HS-27A (cell line): ENCODE data around the gene ANXA6.
"Not testable (repeated sequence)": the region's sequence is repeated elsewhere in the genome, so short reads cannot be mapped to it uniquely, and the experiment has no call there.

ENCODE experiments used
- DNase-seq: peaks from one replicate; pipeline ENCODE4 v3.0.0-alpha.2; 2012; ENCODE audit warnings: low read depth, missing footprints

The ANXA6 gene

DNA sequence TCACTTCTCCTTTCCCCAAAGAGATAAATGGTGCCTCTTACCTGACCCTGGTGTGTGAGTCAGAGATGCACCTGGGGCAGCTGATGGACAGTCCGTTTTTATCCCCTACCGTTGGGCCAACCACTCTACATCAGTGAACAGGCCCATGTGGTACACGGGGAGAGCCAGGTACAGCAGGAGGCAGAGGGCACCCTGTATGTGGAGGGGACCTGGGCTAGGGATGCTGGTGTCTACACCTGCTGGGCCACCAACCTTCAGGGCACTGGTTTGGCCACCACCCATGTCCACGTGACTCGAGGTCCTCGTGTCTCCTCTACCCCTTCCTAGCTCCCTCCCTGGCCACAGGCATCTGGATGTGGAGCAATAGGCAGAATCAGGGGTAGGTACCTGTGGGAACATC lies 22.7 kb upstream of the ANXA6 start:
- no peak for DNase-seq

DNA sequence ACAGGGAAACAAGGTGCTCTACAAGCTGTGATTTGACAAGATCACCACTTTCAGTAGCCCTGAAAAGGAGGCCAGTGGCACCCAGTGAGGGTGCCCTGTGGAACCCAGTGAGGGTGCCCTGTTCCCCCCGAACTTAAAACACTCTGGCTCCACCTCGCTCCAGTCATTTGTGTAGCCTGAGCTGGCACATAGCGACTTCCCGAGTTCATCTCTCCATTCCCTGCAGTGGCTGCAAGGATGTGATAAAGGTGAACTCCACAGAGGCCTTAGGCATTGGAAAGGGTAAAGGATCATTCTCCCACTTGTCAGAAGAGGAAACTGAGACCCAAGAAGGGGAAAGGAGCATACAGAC lies 21.9 kb upstream of the ANXA6 start:
- DNase-seq, result no peak

DNA sequence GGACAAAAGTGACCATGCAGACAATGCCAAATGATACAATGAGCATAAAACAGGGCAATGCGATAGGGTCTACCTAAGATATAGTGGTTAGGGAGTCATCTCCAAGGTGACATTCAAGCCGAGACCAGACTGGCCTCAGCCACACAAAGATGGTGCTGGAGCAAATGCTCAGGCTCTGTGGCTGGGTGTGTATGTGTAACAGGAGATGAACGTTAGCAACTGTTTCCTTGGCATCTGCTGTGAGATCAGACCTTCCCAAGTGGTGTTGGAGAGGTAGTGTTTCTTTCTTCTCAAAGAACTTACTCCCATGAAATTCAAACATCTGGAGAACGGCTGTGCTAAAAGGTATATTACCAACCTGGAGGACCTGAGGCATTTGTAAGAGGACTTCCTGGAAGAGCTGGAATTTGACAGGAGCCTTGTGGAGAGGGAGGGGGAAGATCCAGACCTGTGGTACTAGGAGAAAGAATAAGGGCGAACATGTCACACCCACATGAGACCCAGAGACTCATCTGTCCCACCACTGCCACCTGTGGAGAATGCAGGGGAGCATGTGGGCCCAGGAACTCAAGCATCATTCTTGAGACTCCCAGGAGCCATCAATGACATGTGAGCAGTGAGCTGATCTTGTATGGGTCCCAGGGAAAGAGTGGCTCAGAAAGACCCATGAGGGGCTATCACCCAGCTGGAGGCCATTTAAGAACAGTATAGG lies 21.4 kb upstream of the ANXA6 start:
- no peak for DNase-seq

DNA sequence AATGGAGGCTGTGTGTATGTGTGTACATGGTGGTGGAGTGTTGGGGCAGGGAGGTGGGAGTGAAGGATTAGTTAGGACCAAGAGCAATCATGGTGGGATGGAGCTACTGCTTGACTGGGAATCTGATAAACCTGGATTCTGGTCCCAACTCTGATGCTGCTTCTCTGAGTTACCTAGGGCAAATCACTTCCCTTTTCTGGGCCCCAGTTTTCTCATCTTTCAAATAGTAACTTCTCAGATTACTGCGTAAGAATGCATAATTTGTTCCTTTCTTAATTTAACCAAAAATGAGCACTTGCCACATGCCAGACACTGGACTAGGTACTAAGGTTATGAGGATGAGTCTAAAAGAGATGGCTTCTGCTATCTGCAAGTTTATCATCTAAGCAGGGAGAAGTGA lies 20.8 kb upstream of the ANXA6 start:
- no peak for DNase-seq

DNA sequence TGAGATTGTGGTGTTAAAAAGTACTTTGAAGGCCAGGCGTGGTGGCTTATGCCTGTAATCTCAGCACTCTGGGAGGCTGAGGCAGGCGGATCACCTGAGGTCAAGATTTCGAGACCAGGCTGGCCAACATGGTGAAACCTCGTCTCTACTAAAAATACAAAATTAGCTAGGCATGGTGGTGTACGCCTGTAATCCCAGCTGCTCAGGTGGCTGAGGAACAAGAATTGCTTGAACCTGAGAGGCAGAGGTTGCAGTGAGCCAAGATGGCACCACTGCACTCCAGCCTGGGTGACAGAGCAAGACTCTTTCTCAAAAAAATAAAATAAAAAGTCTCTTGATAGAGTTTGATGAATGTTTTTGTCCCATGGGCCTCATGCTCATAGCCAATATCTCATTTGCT lies 18.7 kb upstream of the ANXA6 start:
- DNase-seq, result not testable (repeated sequence)

DNA sequence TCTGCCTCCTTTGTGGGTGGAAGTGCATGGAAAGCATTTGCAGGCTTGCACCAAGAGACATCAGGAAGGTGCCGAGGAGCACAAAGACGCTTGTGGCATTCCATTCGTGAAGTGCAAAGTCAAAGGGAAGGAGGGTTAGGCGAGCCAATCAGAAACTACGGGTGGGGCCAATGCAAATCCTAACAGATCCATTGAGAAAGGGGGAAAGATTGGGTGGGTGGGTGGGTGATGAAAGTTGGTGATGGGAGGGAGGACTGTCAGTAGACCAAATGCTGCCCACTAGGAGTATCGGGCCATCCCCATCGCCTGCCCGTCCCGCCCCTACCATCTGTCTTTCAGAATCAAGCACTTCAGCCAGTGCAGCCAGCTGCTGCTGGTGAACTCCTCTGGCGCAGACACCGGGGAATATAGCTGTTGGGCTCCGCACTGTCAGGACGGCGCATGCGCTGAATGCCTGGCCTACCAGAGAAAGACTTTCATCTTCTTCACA lies 17.1 kb upstream of the ANXA6 start:
- DNase-seq, result no peak

DNA sequence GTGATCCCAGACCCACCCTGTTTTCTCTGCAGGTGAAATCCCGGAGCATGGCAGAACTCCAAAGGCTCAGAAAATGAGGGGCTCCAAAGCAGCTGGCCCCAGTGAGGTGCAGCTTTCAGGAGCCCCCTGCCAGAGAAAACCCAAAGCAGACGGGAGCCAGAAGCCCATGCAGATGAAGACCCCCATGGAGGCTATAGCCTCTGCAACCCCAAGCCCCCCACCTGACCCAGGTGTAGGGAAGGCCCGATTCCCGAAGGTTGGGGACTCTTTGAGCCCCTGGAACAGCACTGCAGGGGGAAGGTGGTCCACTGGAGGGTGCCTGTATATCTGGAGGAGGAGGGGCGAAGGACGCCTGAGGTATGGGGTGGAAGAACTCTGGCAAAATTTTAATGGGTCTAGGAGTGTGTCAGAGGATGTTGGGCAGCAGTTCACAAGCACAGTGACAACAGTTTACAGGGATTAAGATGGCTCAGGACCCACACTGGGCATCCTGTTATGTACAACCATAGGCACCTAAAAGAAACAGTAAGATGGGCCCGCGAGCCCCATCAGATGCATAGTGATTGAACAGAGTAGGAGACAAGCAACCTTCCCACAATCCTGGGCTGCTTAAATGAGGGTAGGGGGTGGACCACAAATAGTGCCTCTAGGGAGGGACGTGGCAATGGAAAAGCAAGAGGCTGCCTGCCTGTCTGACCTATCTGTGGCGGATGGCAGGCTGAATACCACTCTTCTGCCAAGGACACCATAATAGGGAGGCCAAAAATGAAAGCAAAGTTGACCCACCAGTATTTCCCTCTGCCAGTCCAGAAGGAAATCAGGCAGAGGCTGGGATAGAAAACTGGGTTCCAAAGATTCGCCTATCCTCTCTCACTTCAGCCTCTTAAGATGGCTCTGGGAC lies 16.4 kb upstream of the ANXA6 start:
- DNase-seq, result no peak

DNA sequence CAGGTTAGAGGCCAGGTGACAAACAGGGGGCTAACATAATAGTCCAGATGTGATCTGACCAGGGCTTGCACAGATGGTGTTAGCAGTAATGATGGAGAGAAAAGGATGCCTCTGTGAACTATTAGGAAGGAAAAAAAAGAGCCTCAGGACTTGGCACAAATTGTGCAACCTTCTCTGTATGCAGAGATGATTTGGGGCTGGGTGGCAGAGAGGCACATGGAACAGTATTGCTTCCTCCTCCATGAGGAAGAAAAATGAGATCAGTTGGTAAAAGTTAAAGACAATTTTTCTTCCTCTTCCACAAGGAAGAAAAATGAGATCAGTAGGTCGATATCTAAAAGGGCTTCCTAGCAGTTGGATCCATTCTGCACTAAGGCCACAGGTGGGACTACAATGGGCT lies 13.9 kb upstream of the ANXA6 start:
- no peak for DNase-seq

DNA sequence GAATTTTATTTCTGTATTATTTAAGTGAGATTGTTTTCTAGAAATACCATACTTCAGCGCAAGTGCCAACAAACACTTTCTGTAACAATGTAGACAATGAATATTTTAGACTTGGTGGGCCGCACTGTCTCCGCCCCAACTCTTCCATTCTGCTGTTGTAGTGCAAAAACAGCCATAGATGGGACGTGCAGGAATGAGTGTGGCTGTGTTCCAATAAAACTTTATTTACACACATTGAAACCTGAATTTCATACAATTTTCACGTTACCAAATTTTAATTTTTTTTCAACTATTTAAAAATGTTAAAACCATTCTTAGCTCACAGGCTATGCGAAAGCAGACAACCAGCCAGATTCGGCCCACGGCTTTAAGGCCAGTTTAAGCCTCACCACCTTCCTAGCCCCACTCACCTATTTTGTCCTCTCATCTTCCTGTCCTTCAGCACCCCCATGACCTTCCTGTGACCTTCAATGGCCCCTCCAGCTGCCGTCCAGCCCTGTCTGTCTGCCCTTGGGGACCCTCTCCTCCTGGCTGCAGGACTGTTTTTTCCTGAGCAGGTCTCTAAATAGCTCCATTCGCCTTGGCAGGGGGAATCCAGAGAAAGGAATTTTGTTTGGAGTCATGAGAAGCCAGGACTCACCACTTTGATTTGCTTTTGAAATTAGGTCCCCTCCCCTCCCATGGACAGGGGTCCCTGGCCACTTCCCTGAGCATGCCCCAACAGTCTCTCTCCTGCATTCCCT lies 11.2 kb upstream of the ANXA6 start:
- DNase-seq, result no peak

DNA sequence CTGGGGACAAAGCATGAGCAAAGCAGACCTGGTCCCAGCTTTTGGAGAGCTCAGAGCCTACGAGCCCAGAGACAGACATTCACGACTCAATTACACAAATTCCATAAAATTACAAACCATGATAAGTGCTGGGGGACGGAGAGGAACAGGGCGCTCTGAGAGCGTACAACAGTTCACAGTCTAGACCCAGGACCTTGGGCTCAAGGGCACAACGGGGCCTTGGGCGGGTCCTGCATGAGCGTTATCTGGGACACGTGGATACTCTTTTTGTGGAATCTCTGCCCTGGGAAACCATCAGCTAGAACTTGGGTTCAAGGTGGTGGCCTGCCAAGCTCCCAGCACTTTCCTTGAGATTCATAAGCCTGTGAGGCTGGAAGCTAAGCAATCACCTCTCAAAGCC lies 9.4 kb upstream of the ANXA6 start:
- no peak for DNase-seq

DNA sequence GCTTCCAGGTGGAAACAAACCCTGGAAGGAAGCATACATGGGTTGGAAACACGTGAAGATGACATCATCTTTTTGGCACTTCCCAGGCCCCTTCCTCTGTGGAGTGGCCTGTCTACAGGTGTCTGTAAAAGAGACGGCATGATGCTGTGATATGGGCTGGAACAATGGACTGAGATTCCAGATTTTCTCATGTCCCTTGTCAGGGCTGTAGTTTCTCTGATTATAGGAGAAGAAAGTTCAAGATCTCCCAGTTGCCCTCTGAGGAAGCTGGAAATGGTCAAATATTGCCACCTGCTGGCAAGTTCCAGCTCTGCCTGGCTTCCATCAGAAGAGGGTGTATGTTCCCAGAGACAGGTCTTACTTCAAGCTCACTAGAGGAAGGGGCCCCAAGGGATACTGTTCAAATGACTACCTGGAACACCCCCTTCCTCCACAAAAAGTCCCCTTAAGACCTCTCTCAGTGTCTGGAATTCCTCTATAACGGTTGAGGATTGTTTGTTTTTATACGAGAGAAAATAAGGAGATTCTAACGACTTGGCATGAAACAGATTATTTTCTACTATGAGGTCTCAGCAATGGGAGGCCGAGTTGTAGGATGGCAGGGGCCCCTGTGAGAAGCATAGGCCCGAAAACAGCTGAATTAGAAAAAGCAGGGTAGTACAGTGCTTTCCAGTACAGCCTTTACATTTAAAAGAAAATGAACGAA lies 7.3 kb upstream of the ANXA6 start:
- DNase-seq, result no peak

DNA sequence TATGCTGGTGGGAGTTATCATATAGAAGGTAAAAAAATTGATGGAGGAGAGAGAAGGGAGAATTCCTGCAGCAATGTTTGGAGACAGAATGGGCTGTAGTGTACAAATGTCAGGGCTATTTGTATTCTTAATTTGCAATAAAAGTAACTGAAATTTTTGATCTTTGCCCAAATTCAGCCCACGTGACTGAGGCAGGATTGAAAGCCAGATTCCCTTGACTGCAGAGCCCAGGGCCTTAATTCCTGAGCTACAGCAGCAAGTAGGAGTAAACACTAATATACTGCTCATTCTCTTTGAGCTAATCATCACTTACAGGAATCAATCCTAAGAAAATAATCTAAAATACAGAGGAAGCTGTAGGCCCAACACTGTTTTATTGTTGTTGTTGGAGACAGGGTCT lies 5.2 kb upstream of the ANXA6 start:
- DNase-seq, result no peak

DNA sequence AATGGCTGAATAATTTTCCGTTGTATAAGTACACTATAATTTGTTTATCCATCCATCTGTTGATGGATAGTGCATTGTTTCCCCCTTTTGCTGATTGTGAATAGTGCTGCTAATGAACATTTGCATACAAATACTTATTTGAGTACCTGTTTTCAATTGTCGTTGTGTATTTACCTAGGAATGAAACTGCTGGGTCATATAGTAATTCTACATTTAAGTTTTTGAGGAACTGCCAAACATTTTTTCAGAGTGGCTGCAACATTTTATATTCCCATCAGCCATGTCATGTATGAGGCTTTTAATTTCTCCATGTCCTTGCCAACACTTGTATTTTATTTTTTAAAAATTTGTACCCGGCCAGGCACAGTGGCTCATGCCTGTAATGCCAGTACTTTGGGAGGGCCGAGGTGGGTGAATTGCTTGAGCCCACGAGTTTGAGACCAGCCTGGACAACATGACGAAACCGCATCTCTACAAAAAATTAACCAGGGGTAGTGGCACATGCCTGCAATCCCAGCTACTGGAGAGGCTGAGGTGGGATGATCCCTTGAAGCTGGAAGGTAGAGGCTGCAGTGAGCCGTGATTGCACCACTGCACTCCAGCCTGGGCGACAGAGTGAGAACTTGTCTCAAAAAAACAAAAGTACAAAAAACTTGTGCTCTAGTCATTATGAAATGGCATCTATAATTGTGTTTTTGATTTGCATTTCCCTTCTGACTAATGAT lies 2.2 kb upstream of the ANXA6 start:
- DNase-seq, result no peak

DNA sequence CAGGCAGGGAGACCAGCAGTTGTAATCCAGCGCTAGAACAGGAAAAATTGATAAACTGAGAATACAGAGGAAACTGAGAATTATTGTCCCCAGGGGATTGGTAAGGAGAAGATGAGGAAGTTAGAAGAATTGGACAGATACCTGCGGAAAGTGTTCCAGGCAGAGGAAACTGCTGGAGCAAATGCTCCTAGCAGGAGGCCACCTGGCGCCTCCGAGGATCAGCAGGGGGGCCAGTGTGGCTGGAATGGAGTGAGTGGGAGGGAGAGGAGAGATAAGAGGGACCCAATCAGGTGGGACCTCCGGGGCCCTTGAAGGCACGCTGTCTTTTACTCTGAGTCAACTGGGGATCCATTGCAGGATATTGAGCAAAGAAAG lies 695 bp upstream of the ANXA6 start:
- DNase-seq, result no peak

DNA sequence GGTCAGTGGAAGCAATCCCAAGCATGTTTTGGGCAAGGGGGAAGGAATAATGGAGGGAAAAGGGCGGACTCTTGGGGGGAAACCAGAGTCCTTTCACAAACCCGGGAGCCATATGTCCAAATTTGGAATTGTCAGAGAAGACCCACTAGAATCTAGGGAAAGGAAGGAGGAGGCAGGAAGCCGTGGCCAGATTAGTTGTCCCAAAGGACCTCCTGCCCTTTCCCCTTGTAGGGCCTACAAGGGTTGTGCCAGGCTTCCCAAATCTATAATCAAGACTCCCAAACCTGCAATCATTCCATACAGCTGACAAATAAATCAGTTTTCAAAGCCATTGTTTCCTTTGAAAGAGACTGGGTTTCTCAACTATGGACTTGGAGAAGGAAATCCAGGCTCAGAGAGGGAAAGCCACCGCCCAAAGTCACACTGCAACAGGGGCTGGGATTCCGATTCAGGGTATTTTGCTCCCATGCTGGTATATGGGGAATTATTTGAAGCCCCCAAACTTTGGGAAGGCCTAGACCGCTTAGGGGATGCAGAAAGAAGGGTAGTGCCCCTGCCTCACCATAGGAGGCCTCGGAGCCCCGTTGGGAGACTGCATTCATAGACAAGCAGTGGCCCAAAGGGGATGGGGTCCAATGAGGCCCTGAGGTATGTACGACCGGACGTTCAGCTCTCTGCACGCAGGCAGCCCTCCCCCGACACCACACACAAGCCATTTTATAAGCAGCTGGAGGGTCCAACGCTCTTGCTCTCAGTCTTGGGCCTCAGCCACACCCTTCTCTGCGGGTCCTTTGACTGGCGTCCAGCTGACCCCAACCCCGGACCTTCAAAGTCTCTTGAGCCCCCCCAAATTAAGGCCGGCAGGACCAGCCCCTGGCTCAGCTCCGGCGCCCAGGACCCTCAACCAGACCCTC lies 815 bp downstream of the ANXA6 start:
- DNase-seq, result no peak

DNA sequence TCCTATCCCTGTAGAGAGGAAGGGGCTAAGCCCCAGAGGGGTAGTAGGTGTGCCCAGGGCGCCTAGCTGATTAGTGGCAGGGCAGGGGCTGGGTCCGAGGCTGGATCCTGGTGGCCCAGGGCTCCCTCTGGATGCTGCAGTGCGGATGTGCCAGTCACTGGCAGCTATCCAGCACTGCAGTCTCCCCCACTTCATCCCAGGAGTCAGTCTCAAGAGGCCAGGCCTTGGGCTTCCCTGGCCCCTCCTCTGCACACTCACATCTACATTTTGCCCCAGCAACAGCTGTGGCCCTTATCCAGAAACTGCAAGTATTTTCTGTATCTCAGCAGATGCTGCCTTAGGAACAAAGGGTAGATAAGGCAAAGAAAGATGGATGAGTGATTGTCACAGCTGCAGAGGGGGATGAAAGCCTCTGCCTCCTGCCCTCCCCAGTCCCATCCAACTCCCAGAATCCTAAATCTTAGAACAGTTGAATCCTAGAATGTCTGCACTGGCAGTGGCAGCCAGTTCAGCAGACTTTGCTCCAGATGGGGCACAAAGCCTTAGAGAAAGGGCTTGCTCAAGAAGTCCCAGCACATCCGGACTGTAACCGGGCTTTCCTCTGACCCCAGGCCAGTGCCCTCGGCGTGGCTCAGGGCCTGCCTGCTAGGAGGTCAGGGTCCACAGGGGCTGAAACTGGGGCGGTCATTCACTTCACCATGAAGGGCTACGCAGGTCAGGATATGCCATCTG lies 1.6 kb downstream of the ANXA6 start:
- no peak for DNase-seq

DNA sequence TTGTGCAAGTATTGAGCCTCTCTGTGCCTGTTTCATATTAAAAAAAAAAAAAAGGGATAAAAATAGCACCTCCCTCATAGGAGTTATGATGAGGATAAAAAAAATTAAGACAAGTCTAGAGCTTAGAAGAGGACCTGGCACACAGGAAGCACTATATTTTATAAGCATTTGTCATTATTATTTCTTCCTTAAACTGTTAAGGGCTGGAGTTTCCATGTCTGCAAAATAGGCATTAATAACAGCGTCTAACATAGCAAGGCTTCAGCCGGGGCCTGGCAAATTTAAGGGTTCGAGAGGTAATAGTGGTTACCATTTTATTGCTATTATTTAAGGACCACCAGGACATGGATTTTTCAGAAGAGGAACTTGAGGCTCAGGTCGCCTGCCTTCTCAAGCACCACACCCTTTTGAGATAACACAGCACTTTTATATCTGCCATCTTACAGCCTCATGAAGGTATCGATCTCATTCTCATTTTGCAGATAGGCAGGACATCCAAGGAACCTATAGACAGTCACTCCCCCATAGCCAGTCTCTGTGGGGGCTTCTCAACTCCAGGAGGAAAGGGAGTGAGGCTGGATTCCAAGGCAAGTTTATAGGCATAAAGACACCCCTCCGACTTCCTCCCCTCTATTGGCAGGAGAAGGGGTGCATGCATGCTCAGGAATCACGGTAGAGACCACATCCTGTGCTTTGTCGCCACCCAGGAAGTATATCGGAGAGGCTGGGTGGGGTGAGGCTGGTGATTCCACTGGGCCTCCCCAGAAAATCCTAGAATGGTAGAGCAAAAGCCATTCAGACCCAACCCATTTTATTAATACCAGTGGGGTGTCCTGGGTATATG lies 2.4 kb downstream of the ANXA6 start:
- no peak for DNase-seq

DNA sequence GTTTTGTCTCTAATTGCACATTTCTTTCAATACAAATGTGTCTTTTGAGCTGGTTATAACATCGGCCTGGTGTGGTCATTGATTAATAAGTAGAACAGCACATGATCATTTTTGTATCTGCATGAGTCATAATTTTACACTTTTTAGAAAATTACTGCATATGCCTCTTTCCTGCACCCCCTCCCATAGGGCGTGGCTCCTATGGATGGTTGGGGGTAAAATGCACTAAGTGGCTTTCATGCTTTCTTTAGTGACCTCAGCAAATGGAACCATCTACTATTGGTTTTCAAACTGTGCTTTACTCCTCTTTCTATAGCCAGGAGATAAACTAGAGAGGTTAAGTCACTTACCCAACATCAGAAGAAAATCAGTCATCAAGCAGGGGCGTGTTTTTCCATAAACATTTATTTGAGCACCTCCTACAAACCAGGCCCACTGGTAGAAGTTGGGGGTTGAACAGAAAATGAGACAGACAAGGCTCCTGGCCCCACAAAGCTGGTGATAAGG lies 3.8 kb downstream of the ANXA6 start:
- no peak for DNase-seq

DNA sequence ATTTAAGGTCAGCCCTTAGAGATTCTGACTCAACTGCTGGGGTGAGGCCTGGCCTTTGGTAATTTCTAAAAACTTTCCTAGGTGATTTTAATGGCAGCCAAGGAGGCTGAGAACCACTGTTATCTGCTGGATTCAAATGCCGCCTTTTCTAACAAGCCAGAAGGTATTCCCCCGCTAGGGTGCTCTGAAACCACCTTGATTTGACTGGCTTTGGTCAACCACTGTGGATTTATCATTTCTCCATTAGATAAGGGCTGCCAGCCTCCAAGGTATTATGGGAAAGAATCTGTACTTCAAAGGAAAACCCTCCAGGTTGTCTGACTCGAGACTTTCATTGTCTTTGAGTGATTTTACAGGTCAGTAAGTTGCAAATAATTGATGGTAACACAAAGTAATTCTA lies 4.3 kb downstream of the ANXA6 start:
- no peak for DNase-seq
